HG03025 (cell line): ENCODE measurements around the gene MCM5.
"Not testable (repeated sequence)": the region's sequence is repeated elsewhere in the genome, so short reads cannot be mapped to it uniquely, and the experiment has no call there.

Experiments used
- ATAC-seq: cut with Tn5 transposase; IDR thresholded peaks from one replicate; pipeline ENCODE4 v1.9.1; 2021; ENCODE audit warnings: mild to moderate bottlenecking, moderate library complexity; ENCODE audit not compliant: unreplicated experiment, low FRiP score

Gene MCM5

GRCh38 chr22:35399678-35400500, at the start of gene MCM5:
Gene MCM5, plus strand, starts transcription at chr22:35400140. Its CDS starts 299 bp downstream, at chr22:35400439.
- peak; percentile 92 for ATAC-seq

- peak; percentile 54 for ATAC-seq
Measured at GRCh38 chr22:35350539-35351503, 49.1 kb upstream of the MCM5 start.

GRCh38 chr22:35352214-35353111, 47.5 kb upstream of the MCM5 start:
- no peak for ATAC-seq

GRCh38 chr22:35353318-35353717, 46.6 kb upstream of the MCM5 start:
- no peak for ATAC-seq

GRCh38 chr22:35354068-35354467, 45.9 kb upstream of the MCM5 start:
- no peak for ATAC-seq

GRCh38 chr22:35357883-35358621, 41.9 kb upstream of the MCM5 start:
- ATAC-seq = no peak

- no peak for ATAC-seq
Measured at GRCh38 chr22:35359380-35360065, 40.4 kb upstream of the MCM5 start.

GRCh38 chr22:35361001-35361558, 38.9 kb upstream of the MCM5 start:
- ATAC-seq = no peak

GRCh38 chr22:35363566-35364086, 36.3 kb upstream of the MCM5 start:
- no peak for ATAC-seq

GRCh38 chr22:35364230-35364629, 35.7 kb upstream of the MCM5 start:
- ATAC-seq = not testable (repeated sequence)

- ATAC-seq = no peak
Measured at GRCh38 chr22:35367331-35367886, 32.5 kb upstream of the MCM5 start.

- no peak for ATAC-seq
Measured at GRCh38 chr22:35368386-35368785, 31.6 kb upstream of the MCM5 start.

GRCh38 chr22:35369996-35370395, 29.9 kb upstream of the MCM5 start:
- no peak for ATAC-seq

GRCh38 chr22:35373781-35374180, 26.2 kb upstream of the MCM5 start:
- no peak for ATAC-seq

- ATAC-seq = no peak
Measured at GRCh38 chr22:35375031-35375430, 24.9 kb upstream of the MCM5 start.

- no peak for ATAC-seq
Measured at GRCh38 chr22:35375526-35375925, 24.4 kb upstream of the MCM5 start.

- no peak for ATAC-seq
Measured at GRCh38 chr22:35376728-35377472, 23.0 kb upstream of the MCM5 start.
